Gastroesophageal sphincter (tissue), 3 donors: ENCODE results near the gene KCNMA1.

Experiments
- CTCF ChIP-seq, 4 experiments: fragments of 200-600 bp in 2 of 4; fragments of 450-650 bp in 2 of 4; sonication (generic) in 1 of 4; IDR thresholded peaks; one replicate each; pipeline ENCODE4 v1.5.1; 2017 to 2019; ENCODE audit warnings: antibody characterized with exemption in 4 of 4, mild to moderate bottlenecking in 2 of 4, moderate library complexity in 2 of 4
- POLR2A ChIP-seq, 2 donors: fragments of 450-650 bp; IDR thresholded peaks; one replicate each; pipeline ENCODE4 v1.6.1; 2017; ENCODE audit warnings: antibody characterized with exemption in 2 of 2, mild to moderate bottlenecking in 2 of 2, moderate library complexity in 1 of 2
- POLR2AphosphoS5 ChIP-seq: sonication (generic); formaldehyde crosslinking; IDR thresholded peaks from one replicate; pipeline ENCODE4 v1.6.1; 2017; ENCODE audit warnings: antibody characterized with exemption

DNA sequence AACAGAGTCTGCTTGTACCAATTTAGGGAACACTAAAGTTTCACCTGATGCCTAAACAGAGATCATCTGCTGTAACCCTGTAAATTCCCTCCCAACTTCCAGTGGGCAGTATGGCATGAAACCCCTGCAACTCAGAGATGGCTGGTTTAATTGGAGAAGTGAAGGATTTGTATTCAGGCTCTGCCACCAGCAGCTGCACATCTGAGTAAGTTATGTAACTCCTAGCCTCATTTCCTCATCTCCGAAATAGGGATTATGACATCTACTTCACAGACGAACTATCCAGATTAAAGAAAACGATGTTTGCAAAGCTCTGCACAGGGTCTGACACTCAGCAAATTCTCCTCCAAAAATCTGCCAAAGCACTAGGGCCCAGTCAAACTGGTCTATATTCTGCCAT, 493.0 kb downstream of the KCNMA1 start:
- TF ChIP-seq CTCF (IDR thresholded peaks at IDR 0.05) (no peak), POLR2A (IDR thresholded peaks at IDR 0.05) (no peak), POLR2AphosphoS5 (no peak)
